Islet of Langerhans (tissue), 1 donor: Measurements from ENCODE around the gene RASSF5.

Experiments
- FAIRE-seq: peaks from one replicate; lab custom pipeline; 2011; peaks lifted over from hg19 to GRCh38; lab: Jason Lieb, UNC

The RASSF5 gene

DNA sequence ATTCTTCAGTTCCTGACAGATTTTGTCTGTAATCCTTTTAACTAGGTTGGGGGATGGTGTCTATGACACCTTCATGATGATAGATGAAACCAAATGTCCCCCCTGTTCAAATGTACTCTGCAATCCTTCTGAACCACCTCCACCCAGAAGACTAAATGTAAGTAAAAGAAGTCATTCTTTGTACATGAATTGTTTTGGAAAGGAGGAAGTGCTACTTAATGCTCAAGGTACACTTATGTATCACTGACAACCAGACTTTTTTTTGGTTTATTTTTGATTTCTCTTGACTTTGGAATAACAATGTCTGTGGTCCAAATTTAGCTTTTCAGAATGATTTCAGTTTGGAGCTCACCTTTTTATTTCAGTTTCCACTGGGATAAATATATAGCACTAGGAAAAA is 130.3 kb downstream of the RASSF5 start:
- FAIRE-seq: no peak
